Retina (tissue), 1 donor: Measurements from ENCODE around the gene TMEM183A.

Experiments
- DNase-seq: peaks from one replicate; pipeline ENCODE4 v3.0.0-alpha.2; 2016

TMEM183A gene

DNA sequence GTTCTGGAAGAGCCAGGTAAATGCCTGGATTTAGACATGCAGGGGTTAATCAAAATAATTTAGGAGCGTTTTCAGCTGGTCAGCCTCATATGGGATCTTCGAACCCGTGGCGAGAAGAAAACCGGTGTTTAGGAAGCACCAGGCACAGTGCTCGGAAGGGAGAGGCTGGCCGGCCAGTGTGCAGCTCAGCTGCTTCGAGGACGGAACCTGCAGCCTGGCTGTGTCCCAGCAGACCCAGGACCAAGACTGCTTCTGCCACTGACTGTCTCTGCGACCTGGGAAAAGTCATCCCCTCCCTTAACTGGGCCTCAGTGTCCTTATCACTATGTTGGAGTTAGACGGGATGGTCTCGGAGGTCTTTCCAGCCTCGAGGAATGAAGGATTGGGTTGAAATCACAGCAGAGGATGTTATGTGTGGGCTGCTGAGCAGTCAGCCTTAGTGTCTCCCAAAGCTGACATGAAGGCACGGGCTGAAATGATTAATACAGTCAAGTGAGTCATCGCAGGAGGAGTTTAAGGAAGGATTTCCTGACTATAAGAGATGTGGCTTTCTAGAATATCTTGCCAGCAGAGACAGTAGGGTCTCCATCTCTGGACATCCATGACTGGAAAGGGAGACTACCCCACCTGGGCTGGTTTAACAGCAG lies 39.9 kb downstream of the TMEM183A start:
- DNase-seq, result no peak

DNA sequence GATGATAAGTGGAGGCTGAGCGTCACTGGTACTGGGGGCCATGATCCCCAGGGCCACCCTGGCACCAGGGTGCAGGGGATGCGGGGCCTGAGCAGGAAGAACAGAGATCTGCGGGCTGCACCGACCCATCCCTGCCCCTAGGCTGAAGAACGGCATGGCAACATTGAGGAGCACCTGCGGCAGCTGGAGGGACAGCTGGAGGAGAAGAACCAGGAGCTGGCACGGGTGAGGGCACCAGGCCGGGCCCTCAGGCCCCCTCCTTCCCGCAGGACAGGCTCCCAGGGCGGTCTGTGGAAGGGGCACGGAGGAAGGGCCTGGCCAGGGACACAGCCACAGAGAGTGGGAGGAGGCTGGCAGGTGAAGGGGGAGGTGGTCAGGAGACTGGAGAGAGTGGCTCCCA lies 40.9 kb downstream of the TMEM183A start:
- no peak for DNase-seq

DNA sequence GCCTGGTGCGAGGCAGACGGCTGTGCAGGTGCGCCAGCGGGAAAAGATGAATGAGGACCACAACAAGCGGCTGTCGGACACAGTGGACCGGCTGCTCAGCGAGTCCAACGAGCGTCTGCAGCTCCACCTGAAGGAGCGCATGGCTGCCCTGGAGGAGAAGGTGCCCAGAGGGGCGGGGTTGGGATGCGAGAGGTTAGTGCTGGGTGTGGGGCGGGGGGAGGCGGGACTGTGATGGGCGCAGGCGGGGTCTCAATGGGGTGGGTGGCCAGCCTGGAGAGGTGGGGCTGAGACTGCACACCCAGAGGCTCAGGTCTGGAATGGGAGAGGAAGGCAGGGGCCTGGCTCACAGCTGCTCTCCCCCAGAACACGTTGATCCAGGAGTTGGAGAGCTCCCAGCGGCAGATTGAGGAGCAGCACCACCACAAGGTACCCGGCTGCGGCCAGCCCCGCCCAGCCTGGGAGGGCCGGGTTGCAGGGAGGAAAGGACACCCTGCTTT lies 41.4 kb downstream of the TMEM183A start:
- DNase-seq, result no peak

DNA sequence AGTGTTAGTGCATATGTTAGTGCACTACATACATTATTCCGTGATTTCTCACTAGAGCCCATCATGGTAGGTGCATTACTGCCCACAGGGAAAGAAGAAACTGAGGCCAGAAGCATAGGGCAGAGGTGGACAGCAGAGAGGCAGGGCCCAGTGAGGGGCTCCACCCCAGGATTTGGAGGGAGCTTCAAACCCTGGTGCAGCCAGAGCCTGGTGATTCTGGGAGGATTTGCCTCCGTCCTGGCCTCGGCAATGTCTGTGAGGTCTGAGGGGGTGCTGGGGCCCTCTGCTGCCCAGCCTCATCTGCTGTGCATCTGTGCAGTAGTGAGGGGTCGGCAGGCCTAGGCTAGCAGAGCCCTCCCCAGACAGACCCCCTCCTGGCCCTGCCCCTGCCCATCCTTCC lies 41.9 kb downstream of the TMEM183A start:
- no peak for DNase-seq

DNA sequence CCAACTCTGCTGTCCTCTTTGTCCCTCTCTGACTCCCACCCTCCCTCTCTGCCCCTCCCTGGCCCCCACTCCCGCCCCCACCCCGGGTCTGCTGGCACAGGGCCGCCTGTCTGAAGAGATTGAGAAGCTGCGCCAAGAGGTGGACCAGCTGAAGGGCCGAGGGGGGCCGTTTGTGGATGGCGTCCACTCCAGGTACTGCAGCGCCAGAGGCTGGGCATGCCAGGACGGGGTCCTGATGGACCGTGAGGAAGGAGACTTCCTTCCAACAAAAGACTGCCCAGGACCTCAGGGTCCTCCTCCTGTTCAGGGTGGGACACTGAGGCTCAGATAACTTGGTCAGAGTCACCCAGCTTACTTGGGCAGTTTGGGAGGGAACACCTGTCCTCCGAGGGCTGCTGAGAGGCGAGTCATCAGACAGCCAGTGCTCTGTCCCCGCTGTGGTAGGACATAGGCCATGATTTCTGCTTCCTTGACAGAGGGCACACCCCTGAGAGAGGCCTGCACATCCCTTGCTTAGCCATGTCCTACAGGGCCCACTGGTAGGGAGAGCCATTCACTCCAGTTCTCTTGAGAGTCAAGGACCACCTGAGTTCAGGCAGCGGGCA lies 42.5 kb downstream of the TMEM183A start:
- no peak for DNase-seq

DNA sequence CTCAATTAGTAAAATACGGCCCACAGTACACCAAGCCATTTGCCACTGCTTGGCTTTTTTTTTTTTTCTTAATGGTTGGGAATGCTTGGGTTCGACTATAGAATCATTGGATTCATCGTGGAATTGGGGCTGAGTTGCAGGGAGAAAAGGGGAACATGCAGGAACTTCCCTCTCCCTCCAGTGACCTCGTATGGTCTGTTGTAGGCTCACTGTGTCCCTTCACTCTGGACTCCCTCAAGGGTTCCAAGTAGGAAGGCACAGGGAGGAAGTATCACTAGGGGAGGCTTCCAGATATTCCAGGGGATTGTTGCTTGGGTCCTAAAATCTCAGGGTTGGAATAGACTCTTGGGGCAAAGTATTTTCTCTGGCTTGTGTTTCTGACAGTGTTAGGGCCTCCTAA lies 43.7 kb downstream of the TMEM183A start:
- no peak for DNase-seq

DNA sequence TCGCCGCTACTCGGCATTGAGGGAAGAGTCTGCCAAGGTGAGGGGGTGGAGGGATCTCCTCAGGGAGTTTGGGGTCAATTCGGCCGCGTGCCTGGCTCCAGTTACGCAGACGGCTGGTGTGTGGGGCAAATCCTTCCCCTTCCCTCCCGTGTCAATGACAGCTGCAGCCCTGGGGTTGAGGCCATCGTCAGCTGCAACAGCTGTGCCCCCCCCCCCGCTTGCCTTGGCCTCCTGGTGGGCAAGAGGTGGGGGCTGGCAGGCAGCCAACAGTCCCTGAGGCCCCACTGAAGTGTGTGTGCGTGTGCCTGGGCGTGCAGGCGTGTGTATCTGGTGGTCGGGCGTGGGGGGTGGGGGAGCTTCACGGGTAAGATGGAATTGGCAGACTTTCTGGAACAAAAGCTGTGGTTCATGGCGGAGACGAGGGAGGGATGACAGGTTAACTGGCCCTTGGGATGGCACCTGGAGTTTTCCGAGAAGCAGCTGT lies 44.7 kb downstream of the TMEM183A start:
- DNase-seq, result peak; percentile 52

DNA sequence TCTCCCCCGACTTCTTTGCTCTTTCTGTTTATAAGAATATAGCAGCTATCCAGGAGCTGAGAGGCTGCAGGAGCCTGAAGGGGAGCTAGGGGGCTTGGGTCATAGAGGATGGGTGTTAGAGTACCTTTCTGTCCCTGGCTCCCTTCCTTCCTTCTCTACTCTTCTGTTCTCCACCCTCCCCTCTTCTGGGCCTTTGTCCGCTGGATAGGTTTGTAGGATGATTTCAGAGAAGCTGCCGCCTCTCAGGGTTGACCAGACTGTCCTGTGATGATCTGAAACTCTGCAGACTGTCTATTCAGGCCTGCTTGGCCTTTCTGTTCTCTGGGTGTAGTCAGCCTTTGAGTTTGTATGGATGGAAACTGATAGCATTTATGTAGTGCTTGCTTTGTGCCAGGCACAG lies 45.4 kb downstream of the TMEM183A start:
- DNase-seq, result no peak

DNA sequence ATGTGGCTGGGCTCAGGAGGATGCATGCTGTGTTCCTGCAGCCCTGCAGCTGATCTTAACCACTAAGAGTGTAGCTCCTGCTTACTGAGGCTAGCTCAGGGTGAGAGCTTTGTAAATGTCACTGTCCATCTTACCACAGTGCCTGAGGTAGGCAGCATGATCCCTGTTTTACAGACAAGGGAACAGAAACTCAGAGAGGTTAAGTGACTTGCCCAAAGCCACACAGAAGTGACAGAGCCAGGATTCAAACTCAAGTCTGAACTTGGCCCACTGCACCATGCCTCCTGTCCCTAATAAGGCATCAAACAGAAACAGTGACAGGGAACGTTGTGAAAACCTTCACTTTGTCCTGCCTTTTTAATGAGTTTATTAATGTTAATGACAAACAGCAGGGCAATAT lies 47.0 kb downstream of the TMEM183A start:
- no peak for DNase-seq

DNA sequence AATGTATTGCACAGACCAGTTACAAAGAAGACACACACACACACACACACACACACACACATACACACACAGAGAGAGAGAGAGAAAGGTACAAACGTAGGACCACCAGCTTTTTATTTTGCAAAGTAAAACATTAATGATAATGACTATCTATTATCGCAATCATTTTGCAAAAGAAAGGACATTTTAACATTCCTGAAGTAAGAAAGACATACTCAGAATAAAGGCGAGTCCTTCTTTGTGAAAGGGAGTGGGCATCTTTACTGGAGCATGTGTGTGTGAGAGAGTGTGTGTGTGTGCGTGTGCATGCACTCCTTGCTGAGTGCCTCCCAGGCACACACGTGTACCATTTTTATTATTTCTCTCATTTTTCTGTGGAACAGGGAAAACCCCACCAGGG lies 47.5 kb downstream of the TMEM183A start:
- DNase-seq, result no peak

DNA sequence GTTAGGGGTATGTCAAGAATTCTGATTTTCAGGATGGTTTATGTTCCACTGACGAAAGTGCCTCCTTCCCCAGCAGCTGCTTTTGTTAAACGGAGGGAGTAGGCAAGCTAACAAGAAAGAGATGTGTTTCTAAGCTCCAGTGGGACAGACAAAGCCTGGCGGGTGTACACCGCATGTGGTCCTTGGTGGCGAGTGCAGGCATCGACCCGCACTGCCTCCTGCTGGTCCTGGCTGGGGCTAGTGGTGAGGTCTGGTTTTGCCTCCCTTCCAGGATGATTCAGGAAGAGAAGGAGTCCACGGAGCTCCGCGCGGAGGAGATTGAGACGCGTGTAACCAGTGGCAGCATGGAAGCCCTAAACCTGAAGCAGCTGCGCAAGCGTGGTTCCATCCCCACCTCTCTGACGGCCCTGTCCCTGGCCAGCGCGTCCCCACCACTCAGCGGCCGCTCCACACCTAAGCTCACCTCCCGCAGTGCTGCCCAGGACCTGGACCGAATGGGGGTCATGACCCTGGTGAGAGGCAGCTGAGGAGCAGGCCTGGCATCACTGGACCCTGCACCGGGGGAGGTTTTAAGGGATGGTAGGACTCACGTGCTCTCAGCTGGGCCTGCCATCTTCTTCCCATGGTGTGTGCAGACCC lies 48.1 kb downstream of the TMEM183A start:
- no peak for DNase-seq

DNA sequence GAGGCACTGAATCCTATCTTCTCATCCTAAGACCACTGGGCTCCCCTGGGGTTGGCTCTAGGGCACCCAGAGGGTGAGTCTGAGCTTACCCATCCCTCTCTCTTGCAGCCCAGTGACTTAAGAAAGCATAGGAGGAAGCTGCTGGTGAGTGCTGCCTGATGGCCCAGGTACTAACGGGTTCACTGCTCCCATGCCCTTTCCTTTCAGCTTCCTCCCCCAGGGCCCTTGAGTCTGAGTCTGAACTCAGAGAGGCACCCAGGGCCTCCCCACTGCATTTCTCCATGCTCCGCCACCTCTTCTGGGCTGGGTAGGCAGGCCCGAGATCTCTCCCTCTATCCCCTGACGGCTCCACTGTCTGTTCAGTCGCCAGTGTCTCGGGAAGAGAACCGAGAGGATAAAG lies 48.8 kb downstream of the TMEM183A start:
- no peak for DNase-seq

DNA sequence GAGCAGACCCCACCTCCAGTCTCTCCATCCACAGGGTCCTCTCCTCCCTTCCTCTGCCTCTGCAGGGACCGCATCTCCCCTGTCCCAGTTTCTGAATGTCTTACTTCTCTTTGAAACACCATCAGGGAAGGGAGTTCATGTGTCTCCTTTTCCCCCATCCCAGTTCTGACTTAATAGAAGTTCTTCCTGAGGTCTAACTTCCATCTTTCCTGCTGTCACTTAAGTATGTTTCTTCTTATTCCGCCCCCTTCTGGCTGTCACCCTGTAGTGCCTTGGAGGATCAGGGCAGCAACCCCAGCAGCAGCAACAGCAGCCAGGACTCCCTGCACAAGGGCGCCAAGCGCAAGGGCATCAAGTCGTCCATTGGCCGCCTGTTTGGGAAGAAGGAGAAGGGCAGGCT lies 49.3 kb downstream of the TMEM183A start:
- no peak for DNase-seq

DNA sequence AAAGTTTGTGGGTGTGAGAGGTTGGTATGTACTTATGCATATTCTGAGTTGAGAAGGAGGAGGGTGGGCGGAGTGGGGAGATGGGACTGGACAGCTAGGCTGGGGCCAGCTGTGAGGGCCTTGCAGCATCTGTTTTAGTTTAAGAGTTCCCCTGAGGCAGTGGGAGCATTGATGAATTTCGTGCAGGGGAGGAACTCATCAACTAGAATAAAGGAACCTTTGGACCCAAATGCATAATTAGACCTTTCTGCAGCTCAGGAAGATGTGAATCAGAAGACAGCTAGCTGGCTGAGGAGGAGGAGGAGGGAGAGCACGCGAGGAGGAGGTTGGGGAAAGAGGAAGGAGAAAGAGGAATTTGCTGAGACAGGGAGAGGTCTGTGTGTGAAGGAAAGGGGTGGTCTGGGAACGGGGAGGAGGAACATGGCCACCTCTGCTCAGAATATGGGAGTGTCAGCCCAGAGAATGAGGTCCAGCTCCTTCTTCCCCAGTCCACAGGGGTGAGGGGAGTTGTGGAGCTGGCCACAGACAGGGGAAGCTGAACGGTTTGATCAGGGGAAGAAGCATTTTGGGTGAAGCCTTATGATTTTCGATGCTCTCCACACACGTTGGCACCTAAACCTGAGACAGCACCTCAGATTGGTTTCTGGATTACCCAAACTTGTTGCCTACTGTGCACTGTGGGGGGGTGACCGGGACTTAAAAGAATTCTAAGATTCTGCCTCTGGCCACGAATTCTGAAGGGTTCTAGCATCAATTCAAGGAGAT lies 50.9 kb downstream of the TMEM183A start:
- DNase-seq, result no peak

DNA sequence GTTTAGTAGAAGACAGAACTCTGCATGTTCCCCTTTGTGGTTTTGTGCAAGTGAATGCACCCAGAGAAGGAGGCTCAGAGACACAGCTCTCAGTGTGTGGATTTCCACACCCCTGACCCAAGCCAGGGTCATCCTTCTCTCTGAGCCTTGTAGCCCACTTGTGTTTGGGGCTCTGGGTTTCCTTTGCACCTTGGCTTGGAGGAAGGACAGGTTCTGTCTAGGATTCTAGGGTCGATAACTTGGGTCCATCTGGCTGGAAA lies 51.4 kb downstream of the TMEM183A start:
- DNase-seq, result no peak

DNA sequence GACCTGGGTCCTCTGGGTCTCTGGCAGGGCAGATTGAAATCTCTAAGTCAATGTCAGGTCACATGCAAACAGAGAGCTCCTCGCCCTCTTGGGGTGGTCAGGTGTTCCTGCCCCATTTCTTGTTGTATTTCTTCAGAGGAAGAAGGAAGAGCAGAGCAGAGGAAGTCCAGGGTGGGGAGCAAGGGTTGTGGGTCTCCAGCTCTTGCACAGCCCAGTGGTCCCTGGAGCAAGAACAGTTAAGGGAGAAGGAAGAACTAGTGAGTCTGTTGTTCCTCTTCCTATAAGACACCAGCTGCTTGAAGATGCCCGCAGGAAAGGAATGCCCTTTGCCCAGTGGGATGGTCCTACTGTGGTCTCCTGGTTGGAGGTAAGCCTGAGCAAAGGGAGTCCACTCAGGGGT lies 52.3 kb downstream of the TMEM183A start:
- no peak for DNase-seq

DNA sequence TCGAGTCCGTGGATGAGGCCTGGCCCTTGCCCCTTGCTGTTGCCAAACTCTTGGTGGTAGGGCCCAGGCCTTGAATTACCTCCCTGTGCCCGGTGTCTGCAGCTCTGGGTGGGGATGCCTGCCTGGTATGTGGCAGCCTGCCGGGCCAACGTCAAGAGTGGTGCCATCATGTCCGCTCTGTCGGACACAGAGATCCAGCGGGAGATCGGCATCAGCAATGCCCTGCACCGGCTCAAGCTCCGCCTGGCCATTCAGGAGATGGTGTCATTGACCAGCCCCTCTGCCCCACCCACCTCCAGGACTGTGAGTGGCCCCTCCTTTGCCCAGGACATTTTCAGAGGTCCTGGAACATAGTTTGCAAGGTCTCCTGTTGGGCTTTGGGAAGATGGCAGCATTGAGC lies 52.9 kb downstream of the TMEM183A start:
- DNase-seq, result no peak

DNA sequence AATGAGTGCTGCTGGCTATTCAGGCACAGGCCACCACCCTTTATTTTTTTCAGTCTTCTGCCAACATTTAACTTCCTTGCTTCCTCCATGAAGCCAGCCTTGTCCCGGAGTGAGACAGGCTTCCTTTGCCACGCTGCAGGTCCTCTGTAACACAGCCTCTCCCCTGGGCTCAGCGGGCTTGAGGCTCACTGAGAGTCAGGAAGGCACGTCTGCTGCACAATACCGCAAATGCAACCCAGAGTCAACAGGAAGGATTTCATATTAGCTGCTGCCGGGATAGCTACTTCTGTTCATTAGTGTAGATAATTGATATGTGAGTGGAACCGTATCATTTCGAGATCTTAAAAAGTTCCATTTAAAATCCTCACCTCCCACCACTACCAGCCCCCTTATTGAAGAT lies 56.1 kb downstream of the TMEM183A start:
- DNase-seq, result no peak

DNA sequence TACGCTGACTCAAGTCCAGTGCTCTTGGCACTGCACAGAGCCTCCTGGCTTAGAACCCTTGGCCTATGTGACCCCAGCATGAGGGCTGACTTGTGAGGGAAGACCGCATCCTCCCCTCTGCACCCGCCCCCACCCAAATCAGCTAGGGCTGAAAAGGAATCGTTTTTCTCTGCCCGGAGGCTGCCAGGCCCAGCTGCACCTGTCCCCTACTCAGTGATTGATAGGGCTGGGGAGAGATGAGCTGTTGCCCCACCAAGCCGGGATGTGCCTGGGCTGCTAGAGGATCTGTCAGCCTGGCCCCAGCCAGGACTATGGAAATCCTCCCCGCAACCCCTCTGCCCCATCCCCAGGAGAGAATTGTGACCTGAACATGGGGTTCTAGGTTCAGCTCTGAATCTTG lies 58.0 kb downstream of the TMEM183A start:
- no peak for DNase-seq

DNA sequence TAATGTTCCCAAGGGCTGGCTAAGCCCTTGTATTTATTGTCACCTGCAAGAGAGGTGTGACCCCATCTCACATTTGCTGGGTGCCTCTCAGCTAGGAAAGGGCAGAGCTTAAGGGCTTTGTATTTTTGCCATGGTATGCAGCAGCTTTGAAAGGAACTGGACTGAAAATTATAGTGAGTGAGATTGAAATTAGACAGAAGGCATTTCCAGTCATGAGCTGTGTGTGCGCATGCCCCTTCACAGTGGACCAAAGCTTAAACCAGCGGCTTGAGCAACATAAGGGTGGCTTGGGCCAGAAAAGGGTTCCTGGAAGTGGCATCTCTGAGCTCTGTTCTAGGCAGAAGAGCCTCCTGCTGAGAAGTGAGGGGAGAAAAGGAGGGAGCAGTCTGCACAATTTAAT lies 58.8 kb downstream of the TMEM183A start:
- no peak for DNase-seq

DNA sequence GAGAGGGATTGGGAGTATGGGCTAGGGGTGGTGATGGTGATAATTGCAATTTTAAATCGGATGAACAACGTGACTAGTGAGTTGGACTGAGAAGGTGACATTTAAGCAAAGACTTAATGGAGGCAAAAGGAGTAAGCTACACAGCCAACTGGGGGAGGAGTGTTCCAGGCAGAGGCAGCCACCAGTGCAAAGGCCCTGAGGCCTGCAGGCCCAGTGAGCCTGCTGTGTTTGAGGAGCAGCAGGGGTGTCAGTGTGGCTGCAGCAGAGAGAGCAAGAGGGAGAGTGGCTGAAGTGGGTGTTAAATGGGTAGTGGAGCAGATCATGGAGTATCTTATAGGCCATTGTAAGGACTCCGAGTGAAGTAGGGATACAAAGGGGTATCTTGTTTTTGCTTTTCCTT lies 59.8 kb downstream of the TMEM183A start:
- no peak for DNase-seq

DNA sequence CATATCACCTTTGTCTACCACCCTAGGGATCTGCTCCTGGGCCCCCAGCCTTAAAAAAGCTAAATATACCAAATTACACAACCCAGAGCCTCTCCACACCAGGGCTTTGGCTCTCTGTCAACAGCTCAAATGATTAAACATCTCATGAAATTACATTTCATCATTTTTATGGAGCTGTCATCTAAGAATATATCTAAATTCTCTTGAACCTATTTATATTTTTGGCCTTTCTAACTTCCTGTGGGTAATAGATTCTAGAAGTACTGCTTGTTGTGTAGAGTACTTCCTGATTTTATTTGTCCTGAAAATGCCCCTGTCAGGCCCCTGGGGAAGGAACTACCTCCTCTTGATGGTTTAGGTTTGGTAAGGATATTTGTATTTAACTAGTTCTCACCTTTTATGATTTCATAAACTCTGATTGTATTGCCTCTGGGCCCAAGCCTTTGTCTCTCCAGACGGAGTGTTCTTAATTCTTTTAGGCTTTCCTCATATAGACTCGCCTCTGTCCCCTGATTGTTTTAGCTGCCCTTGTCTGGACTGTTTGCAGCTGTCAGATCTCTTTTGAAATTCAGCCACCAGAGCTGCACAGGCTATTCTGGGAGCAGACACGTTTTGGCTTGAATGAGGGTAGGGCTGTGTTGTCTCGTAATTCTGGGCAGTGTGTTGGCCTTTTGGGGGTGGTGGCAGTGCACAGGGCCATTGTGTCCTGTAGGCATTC lies 62.0 kb downstream of the TMEM183A start:
- DNase-seq, result no peak

DNA sequence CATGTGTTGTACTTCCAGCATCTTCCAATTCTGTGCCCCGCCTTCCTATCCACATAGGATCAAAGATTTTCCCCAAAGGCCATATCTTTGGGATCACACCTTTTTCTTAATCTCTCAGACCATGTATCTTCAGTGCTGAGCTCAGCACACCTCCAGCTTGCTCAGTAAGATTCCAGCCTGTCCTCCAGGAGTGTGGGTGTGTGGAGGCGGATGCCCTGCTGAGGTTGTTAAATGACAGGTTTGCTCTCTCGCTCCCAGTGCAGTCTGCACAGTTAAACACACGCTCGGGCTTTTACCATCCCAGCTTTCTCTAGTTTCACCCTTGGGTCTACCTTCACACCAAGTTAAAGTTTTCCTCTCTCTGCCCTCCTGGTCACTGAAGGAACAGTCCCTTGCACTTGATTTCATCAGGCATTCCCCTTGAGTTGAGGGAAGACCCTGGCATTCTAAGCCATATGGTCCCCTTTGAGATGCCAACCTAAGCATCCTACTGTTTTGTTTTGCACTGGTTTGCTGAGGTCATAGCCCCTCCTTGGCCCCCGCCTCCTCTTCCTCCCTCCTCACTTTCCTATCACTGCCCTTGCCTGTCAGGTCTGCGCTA lies 64.9 kb downstream of the TMEM183A start:
- DNase-seq, result no peak
